ENCODE measurements around the gene RAB6C.

- TF ChIP-seq TAF1 (IDR thresholded peaks at IDR 0.05; ENCODE audit: borderline replicate concordance, insufficient read depth, low read length) (no peak), POLR2AphosphoS5 (IDR thresholded peaks at IDR 0.05; ENCODE audit: low read depth, low read length) (no peak)
Observed at GRCh38 chr2:129934044-129934822, 45.2 kb upstream of the RAB6C start.
